ENCODE results near the gene CCDC74A. TPM values are rescaled to one million over a fixed set of nuclear protein-coding genes. Genes with fewer than 3 reads are reported as not detected.
"Not testable (repeated sequence)": the region's sequence is repeated elsewhere in the genome, so short reads cannot be mapped to it uniquely, and the experiment has no call there.

CCDC74A gene
- total RNA-seq, 1 experiment from 2014 or later = 1.2 TPM

DNA sequence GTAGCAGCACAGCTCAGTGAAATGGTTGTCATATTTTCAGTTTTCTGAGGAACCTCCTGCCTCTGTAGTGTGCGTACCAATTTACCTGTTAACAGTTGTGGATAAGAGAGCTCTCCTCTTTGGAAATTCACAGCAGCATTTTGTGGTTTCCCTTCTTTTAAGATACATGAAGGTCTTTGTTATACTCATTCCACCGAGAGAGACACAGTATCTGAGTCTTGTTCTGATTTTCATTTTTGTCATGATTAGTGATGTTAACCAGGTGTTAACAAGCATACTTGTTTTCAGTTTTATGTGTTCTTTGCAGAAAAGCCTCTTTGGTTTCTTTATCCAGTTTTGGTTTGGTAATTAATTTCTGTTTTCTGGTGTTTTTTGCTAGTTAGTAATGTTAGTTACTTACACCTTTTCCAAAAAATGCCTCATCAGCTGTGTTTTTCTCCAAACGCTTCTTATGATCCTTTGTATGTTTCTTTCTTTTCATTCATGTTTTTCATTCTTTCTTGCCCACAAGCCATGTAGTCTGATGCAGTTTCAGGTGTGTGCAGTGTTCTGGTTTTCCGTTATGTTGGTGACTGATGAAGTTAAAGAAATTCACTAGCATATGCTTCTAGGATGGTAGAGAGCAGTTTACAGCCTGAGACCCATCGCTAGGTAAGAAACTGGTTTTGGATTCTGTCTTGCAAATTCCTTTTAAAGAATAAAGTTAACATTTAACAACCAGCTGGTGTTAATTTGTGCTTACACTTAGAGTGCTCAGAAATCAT is 30.1 kb downstream of the CCDC74A start:
- Mint-ChIP-seq H3K9me3 (ENCODE audit: low read depth, unreplicated experiment) (no peaks in the 10 kb centered on the region), H3K27ac (ENCODE audit: unreplicated experiment) (no peak overlapping the region), H3K4me3 (ENCODE audit: low read depth, unreplicated experiment) (no peak overlapping the region), H3K36me3 (ENCODE audit: insufficient read depth, unreplicated experiment) (no peaks in the 10 kb centered on the region), H3K27me3 (ENCODE audit: unreplicated experiment) (peaks cover 49% of the 10 kb centered on the region), H3K4me1 (ENCODE audit: low read depth, unreplicated experiment) (no peaks in the 10 kb centered on the region)
- intact Hi-C loops (cut with micrococcal nuclease; ENCODE audit: unreplicated experiment) = no loop called here
- no peak for DNase-seq
- TF ChIP-seq, protein P1, sequence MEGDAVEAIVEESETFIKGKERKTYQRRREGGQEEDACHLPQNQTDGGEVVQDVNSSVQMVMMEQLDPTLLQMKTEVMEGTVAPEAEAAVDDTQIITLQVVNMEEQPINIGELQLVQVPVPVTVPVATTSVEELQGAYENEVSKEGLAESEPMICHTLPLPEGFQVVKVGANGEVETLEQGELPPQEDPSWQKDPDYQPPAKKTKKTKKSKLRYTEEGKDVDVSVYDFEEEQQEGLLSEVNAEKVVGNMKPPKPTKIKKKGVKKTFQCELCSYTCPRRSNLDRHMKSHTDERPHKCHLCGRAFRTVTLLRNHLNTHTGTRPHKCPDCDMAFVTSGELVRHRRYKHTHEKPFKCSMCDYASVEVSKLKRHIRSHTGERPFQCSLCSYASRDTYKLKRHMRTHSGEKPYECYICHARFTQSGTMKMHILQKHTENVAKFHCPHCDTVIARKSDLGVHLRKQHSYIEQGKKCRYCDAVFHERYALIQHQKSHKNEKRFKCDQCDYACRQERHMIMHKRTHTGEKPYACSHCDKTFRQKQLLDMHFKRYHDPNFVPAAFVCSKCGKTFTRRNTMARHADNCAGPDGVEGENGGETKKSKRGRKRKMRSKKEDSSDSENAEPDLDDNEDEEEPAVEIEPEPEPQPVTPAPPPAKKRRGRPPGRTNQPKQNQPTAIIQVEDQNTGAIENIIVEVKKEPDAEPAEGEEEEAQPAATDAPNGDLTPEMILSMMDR (IDR thresholded peaks at IDR 0.05; ENCODE audit: unreplicated experiment) = no peak
- CTCF ChIA-PET = no interaction called here
- no TSS peak for BruUV-seq (replicated peaks)

DNA sequence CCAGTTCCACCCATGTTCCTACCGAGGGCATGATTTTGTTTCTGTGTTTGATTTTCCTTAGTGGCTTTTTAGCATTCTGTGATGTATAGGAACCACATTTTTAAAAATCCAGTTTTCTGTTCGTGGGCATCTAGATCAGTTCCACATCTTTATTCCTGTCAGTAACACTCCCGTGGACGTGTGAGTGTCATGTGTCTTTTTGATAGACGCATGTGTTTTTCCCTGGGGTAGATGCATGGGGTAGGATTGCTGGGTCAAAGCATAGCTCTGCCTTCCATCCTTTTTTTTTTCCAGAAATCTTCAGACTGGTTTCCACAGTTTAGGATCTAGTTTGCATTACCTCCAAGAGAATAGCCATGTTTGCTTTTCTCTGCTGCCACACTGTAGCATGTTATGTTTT is 38.7 kb downstream of the CCDC74A start:
- no TSS peak for BruUV-seq (replicated peaks)
- CTCF ChIA-PET = no interaction called here

DNA sequence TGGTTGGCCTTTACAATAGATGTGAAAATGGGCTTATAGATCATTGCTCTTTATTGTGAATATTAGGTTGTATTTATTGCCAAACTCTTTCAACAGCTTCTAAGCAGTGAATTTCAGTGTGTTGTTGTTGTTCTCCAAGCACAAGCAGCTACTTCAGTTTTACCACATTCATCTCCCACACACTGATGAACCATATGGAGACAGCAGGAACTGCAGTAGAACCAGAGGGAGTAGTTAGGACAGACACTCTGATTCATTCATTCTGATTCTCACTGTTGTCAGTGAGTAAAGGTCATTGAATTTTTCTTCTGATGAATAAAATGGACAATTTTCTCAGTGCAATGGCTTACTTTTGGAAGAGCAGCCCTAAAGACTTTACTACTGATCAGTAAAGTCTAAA is 40.2 kb downstream of the CCDC74A start:
- no peaks in the 10 kb centered on the region for H3K4me1 Mint-ChIP-seq (ENCODE audit: low read depth, unreplicated experiment)
- CTCF ChIA-PET = no interaction called here
- TF ChIP-seq, protein P1 (IDR thresholded peaks at IDR 0.05; ENCODE audit: unreplicated experiment) = no peak
- DNase-seq = no peak
- H3K36me3 Mint-ChIP-seq (ENCODE audit: insufficient read depth, unreplicated experiment) = no peaks in the 10 kb centered on the region
- no peaks in the 10 kb centered on the region for H3K9me3 Mint-ChIP-seq (ENCODE audit: low read depth, unreplicated experiment)
- H3K4me3 Mint-ChIP-seq (ENCODE audit: low read depth, unreplicated experiment) = no peak overlapping the region
- peaks cover 34% of the 10 kb centered on the region for H3K27me3 Mint-ChIP-seq (ENCODE audit: unreplicated experiment)
- H3K27ac Mint-ChIP-seq (ENCODE audit: unreplicated experiment) = no peak overlapping the region
- intact Hi-C loops (cut with micrococcal nuclease; ENCODE audit: unreplicated experiment) = no loop called here
- BruUV-seq (replicated peaks) = no TSS peak

More for the DNA sequence above, 38.7 kb downstream of the CCDC74A start:
- H3K27ac Mint-ChIP-seq (ENCODE audit: unreplicated experiment) = no peak overlapping the region
- H3K9me3 Mint-ChIP-seq (ENCODE audit: low read depth, unreplicated experiment) = no peaks in the 10 kb centered on the region
- no peak for DNase-seq
- intact Hi-C loops (cut with micrococcal nuclease; ENCODE audit: unreplicated experiment) = no loop called here
- TF ChIP-seq, protein P1 (IDR thresholded peaks at IDR 0.05; ENCODE audit: unreplicated experiment) = no peak
- H3K36me3 Mint-ChIP-seq (ENCODE audit: insufficient read depth, unreplicated experiment) = no peaks in the 10 kb centered on the region
- no peak overlapping the region for H3K4me3 Mint-ChIP-seq (ENCODE audit: low read depth, unreplicated experiment)
- peaks cover 31% of the 10 kb centered on the region for H3K27me3 Mint-ChIP-seq (ENCODE audit: unreplicated experiment)
- H3K4me1 Mint-ChIP-seq (ENCODE audit: low read depth, unreplicated experiment) = no peaks in the 10 kb centered on the region

DNA sequence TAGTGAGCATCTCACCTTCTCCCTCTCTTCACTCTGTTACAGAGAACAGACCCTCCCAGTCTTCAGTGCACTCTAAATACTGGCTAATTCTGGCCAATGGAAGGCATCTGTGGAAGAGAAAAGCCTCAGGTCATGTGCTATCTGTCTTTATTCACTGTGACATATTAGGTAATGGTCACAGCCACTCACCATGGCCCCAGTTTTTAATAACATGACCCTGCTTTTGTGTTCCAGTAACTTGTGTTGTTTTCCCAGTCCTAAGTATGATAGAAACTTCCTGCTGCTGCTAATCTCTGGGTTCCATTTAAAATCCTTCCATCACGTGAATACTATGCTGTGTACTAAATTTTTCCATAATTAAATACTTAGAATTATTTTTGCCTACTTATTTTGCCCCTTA is 40.7 kb downstream of the CCDC74A start:
- BruUV-seq (replicated peaks); H3K9me3 Mint-ChIP-seq (ENCODE audit: low read depth, unreplicated experiment); intact Hi-C loops (cut with micrococcal nuclease; ENCODE audit: unreplicated experiment); H3K4me3 Mint-ChIP-seq (ENCODE audit: low read depth, unreplicated experiment); DNase-seq; H3K4me1 Mint-ChIP-seq (ENCODE audit: low read depth, unreplicated experiment); H3K27ac Mint-ChIP-seq (ENCODE audit: unreplicated experiment); H3K36me3 Mint-ChIP-seq (ENCODE audit: insufficient read depth, unreplicated experiment); CTCF ChIA-PET: not testable (repeated sequence)
- peaks cover 39% of the 10 kb centered on the region for H3K27me3 Mint-ChIP-seq (ENCODE audit: unreplicated experiment)

DNA sequence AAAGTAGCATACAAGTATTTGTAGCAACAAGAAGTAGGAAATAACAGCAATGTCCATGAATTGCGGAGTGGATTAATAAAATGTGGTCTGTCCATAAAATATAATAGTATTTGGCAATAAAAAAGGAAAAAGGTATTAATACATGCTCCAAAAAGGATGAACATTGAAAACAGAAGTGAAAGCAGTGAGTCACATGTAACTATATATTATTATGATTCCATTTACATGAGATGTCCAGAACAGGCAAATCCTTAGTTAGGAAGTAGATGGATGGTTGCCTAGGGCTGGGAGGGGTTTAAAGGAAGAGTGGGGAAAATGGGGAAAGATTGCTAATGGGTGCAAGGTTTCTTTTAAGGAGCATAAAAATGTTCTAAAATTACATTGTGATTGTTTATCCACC is 44.5 kb downstream of the CCDC74A start:
- no peaks in the 10 kb centered on the region for H3K36me3 Mint-ChIP-seq (ENCODE audit: insufficient read depth, unreplicated experiment)
- no peaks in the 10 kb centered on the region for H3K9me3 Mint-ChIP-seq (ENCODE audit: low read depth, unreplicated experiment)
- H3K4me1 Mint-ChIP-seq (ENCODE audit: low read depth, unreplicated experiment) = no peaks in the 10 kb centered on the region
- DNase-seq = no peak
- CTCF ChIA-PET = no interaction called here
- intact Hi-C loops (cut with micrococcal nuclease; ENCODE audit: unreplicated experiment) = no loop called here
- no peak overlapping the region for H3K27ac Mint-ChIP-seq (ENCODE audit: unreplicated experiment)
- H3K4me3 Mint-ChIP-seq (ENCODE audit: low read depth, unreplicated experiment) = no peak overlapping the region
- BruUV-seq (replicated peaks) = no TSS peak
- TF ChIP-seq, protein P1 (IDR thresholded peaks at IDR 0.05; ENCODE audit: unreplicated experiment) = no peak
- peaks cover 46% of the 10 kb centered on the region for H3K27me3 Mint-ChIP-seq (ENCODE audit: unreplicated experiment)

Data from Calu3 (cell line).